ENCODE data around the gene ITGA5. TPM values are rescaled to one million over a fixed set of nuclear protein-coding genes. Genes with fewer than 3 reads are reported as not detected.

ITGA5 gene
- total RNA-seq, 2 experiments from 2014 or later = 13.2 to 37.6 TPM

DNA sequence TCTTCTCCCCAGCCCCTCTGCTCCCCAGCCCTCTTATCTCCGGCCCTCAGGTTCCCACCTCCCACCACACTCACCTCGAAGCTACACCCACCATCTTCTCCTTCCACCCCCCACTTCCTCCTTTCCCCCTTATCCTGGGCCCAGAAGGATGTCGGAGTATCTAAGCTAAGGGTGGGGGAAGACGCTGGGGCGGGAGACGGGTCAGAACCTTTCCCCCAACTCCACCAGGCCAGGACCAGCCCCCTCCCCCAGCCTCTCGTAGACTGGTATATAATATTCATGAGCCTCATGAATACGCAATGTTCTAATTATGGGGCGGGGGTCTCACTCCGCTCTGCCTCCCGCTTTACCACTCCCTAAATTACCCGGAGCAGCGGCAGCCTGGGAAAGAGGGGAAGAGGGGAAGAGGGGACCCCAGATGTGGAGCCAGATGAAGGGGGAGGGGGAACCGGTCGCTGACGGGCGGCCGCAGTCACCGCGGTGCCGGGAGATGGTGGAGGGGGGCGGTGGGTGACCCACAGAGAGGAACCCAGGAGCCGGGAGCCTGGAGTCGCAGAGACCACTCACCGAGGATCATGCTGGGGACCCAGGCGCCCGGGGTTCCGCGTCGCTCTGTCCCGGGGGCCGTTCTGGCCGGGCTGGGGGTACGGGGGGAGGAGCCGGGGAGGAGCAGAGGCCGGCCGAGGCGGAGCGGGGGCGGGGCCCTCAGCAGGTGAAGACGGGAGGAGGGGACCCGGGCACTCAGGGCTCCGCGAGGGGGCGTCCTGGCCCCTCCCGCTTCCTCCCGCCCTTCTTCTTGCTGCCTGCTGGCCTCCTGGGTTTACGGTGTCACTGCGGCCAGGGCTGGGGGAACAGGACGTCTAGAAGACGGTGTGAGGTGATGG, 28.2 kb downstream of the ITGA5 start:
- H3K27ac Mint-ChIP-seq = no peak overlapping the region

DNA sequence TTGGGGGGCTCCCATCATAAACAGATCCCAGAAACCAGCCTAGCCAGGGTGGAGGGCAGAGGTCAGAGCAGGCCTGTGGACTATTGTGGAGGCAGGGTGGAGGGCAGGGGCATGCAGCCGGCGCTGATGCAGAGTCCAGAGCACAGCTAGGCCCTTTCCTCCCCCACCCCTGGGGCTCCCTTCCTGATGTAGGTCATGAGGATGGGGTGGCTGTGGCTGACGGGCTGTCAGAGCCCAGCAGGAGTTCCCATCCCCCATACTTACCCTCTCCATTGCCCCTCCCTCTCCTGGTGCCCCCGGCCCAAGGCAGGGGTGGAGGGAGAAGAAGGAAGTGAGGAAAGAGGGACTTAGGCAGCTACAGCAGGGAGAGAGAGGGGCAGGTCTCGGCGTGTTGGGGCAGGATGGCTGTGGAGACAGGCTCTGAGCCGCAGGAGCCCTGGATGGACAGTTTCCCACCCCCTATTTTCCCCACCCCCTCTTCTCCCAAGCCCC, 28.8 kb downstream of the ITGA5 start:
- CTCF ChIA-PET = interaction anchor here (1.2 to 5.1 kb wide), 3 partner anchors 10 to 49 kb away, joined by 5 to 38 read pairs (median 27); no protein-coding TSS in a partner anchor
- Mint-ChIP-seq H3K36me3 (no peaks in the 10 kb centered on the region), H3K27ac (no peak overlapping the region), H3K4me1 (peaks cover 20% of the 10 kb centered on the region), H3K9me3 (ENCODE audit: low read depth) (no peaks in the 10 kb centered on the region), H3K27me3 (no peaks in the 10 kb centered on the region), H3K4me3 (no peak overlapping the region)
- ATAC-seq = no peak
- no peak for DNase-seq

More for the DNA sequence above, 28.2 kb downstream of the ITGA5 start:
- Mint-ChIP-seq H3K4me1 (peaks cover 20% of the 10 kb centered on the region), H3K36me3 (peaks cover 2% of the 10 kb centered on the region), H3K4me3 (peak overlapping the region; percentile 50), H3K9me3 (ENCODE audit: low read depth) (no peaks in the 10 kb centered on the region), H3K27me3 (no peaks in the 10 kb centered on the region)
- DNase-seq = peak; percentile 72
- CTCF ChIA-PET = interaction anchor here (0.6 to 5.1 kb wide), 7 partner anchors 8 to 66 kb away, joined by 3 to 38 read pairs (median 6); partner anchors contain the start of gene COPZ1
- ATAC-seq = peak; percentile 84

GRCh38 chr12:54389607-54390175, 29.4 kb downstream of the ITGA5 start:
- Mint-ChIP-seq H3K27ac (no peak overlapping the region), H3K36me3 (no peaks in the 10 kb centered on the region), H3K4me3 (no peak overlapping the region), H3K27me3 (no peaks in the 10 kb centered on the region), H3K9me3 (ENCODE audit: low read depth) (no peaks in the 10 kb centered on the region), H3K4me1 (peaks cover 18% of the 10 kb centered on the region)
- CTCF ChIA-PET = interaction anchor here (1.2 to 5.1 kb wide), 3 partner anchors 10 to 49 kb away, joined by 5 to 38 read pairs (median 27); no protein-coding TSS in a partner anchor
- ATAC-seq = no peak
- DNase-seq = no peak

- H3K27me3 Mint-ChIP-seq = no peaks in the 10 kb centered on the region
- H3K36me3 Mint-ChIP-seq = no peaks in the 10 kb centered on the region
- H3K9me3 Mint-ChIP-seq (ENCODE audit: low read depth) = no peaks in the 10 kb centered on the region
- no peak overlapping the region for H3K4me3 Mint-ChIP-seq
- no peak for DNase-seq
- H3K27ac Mint-ChIP-seq = no peak overlapping the region
- CTCF ChIA-PET = interaction anchor here (5.1 kb wide), 1 partner anchor 50 kb away, joined by 38 read pairs; no protein-coding TSS in a partner anchor
- ATAC-seq = no peak
- H3K4me1 Mint-ChIP-seq = peaks cover 12% of the 10 kb centered on the region
Measured at GRCh38 chr12:54389134-54389508, 29.9 kb downstream of the ITGA5 start.

DNA sequence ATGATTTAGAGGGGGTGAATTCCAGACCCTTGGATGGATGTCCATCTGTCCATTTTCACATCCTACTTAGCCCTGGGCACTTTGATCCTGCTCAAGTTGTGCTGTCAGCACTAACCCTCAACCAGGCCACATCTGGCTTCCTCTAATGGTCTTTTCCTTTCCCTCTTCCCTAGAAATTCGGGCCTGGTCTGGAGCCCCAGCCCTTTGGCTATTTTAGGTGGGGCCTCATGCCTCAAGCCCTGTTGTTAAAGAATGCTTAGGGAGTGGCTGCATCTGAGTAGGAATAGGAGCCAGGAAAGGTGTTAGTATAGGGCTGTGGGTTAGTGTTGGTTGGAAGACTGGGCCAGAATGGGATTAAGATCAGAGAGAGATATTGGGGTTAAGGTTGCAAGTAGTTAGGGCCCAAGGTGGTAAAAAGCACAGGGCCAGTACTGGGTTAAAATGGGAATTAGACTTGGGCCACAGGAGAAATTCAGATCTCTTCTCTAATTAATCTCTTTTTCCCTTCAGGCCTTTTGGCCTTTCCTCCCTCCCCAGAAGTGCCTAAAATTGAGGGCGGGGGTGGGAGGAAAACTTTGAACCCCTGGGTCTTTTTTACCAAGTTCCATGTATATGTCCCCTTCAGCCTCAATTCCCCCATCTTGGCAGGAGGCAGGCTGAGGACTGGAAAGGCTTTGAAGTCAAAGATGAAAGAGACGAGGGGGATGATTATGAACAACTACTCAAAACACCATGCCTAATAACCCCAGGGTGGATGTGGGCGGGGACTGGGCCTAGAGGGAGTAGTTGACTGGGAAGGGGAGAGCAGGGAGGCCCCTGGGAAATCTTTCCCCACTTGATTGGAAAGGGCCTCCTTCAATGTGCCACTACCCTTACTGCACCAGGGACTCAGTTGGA, 30.6 kb downstream of the ITGA5 start:
- Mint-ChIP-seq H3K27ac (no peak overlapping the region), H3K4me3 (no peak overlapping the region), H3K9me3 (ENCODE audit: low read depth) (no peaks in the 10 kb centered on the region), H3K27me3 (no peaks in the 10 kb centered on the region), H3K36me3 (no peaks in the 10 kb centered on the region), H3K4me1 (peaks cover 6% of the 10 kb centered on the region)
- CTCF ChIA-PET = interaction anchor here (0.9 to 2.1 kb wide), 2 partner anchors 11 to 16 kb away, joined by 6 to 8 read pairs; no protein-coding TSS in a partner anchor
- DNase-seq (no peak), ATAC-seq (no peak)

DNA sequence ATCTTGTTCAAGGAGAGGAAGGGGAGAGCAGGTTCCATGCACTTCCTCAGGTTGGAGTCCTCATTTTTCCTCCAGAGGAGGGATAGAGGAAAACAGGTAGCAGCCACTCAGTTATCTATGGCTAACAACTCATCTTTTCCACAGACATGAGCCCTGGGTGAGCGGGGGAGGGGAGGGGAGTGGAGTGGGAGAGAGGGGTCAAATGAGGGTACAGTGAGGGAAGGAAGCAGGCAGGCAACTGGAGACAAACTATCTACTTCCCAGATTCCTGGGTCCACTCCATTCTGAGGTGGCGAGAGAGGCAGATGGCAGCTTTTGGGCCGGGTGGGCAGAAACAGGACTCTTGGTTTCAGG, 32.0 kb downstream of the ITGA5 start:
- H3K4me3 Mint-ChIP-seq = no peak overlapping the region
- no peak for ATAC-seq
- H3K4me1 Mint-ChIP-seq = peaks cover 10% of the 10 kb centered on the region
- H3K36me3 Mint-ChIP-seq = no peaks in the 10 kb centered on the region
- H3K9me3 Mint-ChIP-seq (ENCODE audit: low read depth) = no peaks in the 10 kb centered on the region
- CTCF ChIA-PET = interaction anchor here (0.6 to 9.9 kb wide), 8 partner anchors 9 to 172 kb away, joined by 3 to 76 read pairs (median 4); no protein-coding TSS in a partner anchor
- no peak for DNase-seq
- no peaks in the 10 kb centered on the region for H3K27me3 Mint-ChIP-seq
- no peak overlapping the region for H3K27ac Mint-ChIP-seq

DNA sequence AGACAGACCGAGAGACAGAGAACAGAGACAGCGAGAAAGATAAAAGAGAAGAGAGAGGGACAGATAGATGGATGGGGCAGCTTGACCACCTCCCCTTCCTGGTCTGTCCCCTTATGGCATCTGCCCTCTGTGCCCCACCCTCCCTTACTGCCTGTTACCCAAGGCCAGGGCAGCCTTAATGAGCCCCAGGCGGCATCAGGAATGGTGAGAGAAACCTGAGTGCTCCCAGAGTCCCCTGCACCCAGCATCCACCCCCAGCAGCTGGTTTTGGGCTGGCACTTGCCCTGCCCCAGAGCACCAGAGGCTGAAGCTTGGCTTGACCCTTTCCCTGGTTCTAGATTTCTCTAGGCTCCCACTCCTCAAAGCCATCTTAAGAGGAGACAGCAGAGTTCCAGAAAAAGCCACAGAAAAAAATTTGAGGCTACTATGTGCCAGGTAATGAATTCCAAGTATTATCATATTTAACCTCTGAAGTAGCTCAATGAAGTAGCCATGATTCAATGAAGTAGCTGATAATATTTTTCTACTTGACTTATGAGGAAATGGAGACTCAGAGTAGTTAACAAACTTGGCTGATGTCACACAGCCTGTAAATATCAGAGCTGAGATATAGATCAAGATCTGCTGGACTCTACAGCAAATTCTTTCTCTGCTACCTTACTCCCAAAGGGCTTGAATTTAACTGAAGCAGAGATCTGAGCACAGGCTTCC, 32.5 kb downstream of the ITGA5 start:
- ATAC-seq = no peak
- no peak overlapping the region for H3K27ac Mint-ChIP-seq
- H3K36me3 Mint-ChIP-seq = no peaks in the 10 kb centered on the region
- H3K9me3 Mint-ChIP-seq (ENCODE audit: low read depth) = no peaks in the 10 kb centered on the region
- CTCF ChIA-PET = interaction anchor here (1.0 to 9.9 kb wide), 9 partner anchors 8 to 171 kb away, joined by 3 to 76 read pairs (median 4); partner anchors contain the start of gene COPZ1
- no peak for DNase-seq
- no peaks in the 10 kb centered on the region for H3K27me3 Mint-ChIP-seq
- peaks cover 6% of the 10 kb centered on the region for H3K4me1 Mint-ChIP-seq
- no peak overlapping the region for H3K4me3 Mint-ChIP-seq

GRCh38 chr12:54385251-54385914, 33.7 kb downstream of the ITGA5 start:
- H3K36me3 Mint-ChIP-seq = no peaks in the 10 kb centered on the region
- CTCF ChIA-PET = interaction anchor here (0.7 to 9.9 kb wide), 6 partner anchors 12 to 170 kb away, joined by 3 to 76 read pairs (median 4); partner anchors contain the start of gene COPZ1
- H3K9me3 Mint-ChIP-seq (ENCODE audit: low read depth) = no peaks in the 10 kb centered on the region
- no peak overlapping the region for H3K27ac Mint-ChIP-seq
- no peaks in the 10 kb centered on the region for H3K27me3 Mint-ChIP-seq
- DNase-seq = no peak
- H3K4me1 Mint-ChIP-seq = peaks cover 6% of the 10 kb centered on the region
- no peak for ATAC-seq
- no peak overlapping the region for H3K4me3 Mint-ChIP-seq

- CTCF ChIA-PET = interaction anchor here (0.6 to 9.9 kb wide), 5 partner anchors 13 to 90 kb away, joined by 3 to 76 read pairs (median 3); no protein-coding TSS in a partner anchor
- Mint-ChIP-seq H3K27ac (no peak within 1 kb of the TSS), H3K36me3 (no peaks in the 10 kb centered on the region), H3K9me3 (ENCODE audit: low read depth) (no peaks in the 10 kb centered on the region), H3K4me3 (no peak within 1 kb of the TSS), H3K27me3 (no peaks in the 10 kb centered on the region), H3K4me1 (peaks cover 5% of the 10 kb centered on the region)
- no peak for ATAC-seq
- no peak for DNase-seq
Measured at GRCh38 chr12:54384591-54385041, 34.5 kb downstream of the ITGA5 start, which contains the start of gene ZNF385A. TSS of gene ZNF385A (minus strand) at chr12:54384733. CDS start at chr12:54384514, 219 bp downstream.

DNA sequence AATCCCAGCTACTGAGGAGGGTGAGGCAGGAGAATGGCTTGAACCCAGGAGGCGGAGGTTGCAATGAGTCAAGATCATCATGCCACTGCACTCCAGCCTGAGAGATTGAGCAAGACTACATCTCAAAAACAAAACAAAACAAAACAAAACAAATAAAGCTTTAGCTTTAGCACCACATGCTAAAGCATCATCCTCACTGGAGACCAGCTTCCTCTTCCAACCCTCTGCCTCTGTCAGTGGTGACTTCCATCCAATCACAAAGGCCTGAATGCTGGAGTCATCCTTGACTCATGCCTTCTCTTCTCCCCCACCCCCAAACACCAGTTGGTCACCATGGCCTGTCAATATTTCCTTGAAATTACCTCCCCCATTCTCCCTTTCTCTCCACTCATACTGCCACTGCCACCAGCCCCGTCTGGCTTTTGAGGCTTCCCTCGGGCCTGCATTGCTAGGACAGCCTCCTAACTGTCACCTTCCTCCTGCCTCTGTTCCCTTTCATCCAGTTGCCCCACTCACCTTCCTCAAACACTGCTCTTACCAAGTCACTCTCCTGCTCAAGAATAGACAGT, 35.9 kb downstream of the ITGA5 start:
- ATAC-seq = no peak
- Mint-ChIP-seq H3K27me3 (no peaks in the 10 kb centered on the region), H3K27ac (no peak overlapping the region)

GRCh38 chr12:54381136-54381535, 37.9 kb downstream of the ITGA5 start:
- DNase-seq = no peak
- no peak for ATAC-seq
- Mint-ChIP-seq H3K4me1 (peaks cover 8% of the 10 kb centered on the region), H3K4me3 (no peak overlapping the region), H3K27ac (no peak overlapping the region), H3K9me3 (ENCODE audit: low read depth) (no peaks in the 10 kb centered on the region), H3K27me3 (no peaks in the 10 kb centered on the region), H3K36me3 (no peaks in the 10 kb centered on the region)
- CTCF ChIA-PET = interaction anchor here (0.7 to 9.9 kb wide), 19 partner anchors 9 to 698 kb away, joined by 3 to 76 read pairs (median 9); partner anchors contain the start of gene COPZ1

More for the DNA sequence above, 35.9 kb downstream of the ITGA5 start:
- no peaks in the 10 kb centered on the region for H3K9me3 Mint-ChIP-seq (ENCODE audit: low read depth)
- H3K4me1 Mint-ChIP-seq = peaks cover 8% of the 10 kb centered on the region
- H3K36me3 Mint-ChIP-seq = no peaks in the 10 kb centered on the region
- no peak overlapping the region for H3K4me3 Mint-ChIP-seq
- CTCF ChIA-PET = interaction anchor here (1.0 to 9.9 kb wide), 9 partner anchors 9 to 89 kb away, joined by 3 to 76 read pairs (median 5); no protein-coding TSS in a partner anchor
- DNase-seq = no peak

All from activated CD8-positive, alpha-beta memory T cell treated with anti-CD3 and anti-CD28 coated beads, Interleukin-2, amount 10 ng/mL, durations not matched to agents 7 days and 5 days (primary cell).